Natural killer cell (primary cell): ENCODE data around the gene MICU2. TPM values are rescaled to one million over a fixed set of nuclear protein-coding genes. Genes with fewer than 3 reads are reported as not detected.

Experiments
- ATAC-seq, 3 donors: fragments of 150-1000 bp in 2 of 3; fragments of 200-7000 bp in 1 of 3; cut with Tn5 transposase; 1 replicate in 1 of 3; 2 replicates in 2 of 3; pipeline ENCODE4 v1.10.0; 2021; ENCODE audit warnings: mild to moderate bottlenecking in 2 of 3, moderate library complexity in 2 of 3
- DNase-seq, 2 donors: peaks; one replicate each; pipeline versions ENCODE4 v3.0.0 to v3.0.0-alpha.2; 2013 to 2021; ENCODE audit warnings: mixed read lengths in 1 of 2
- H3K27ac ChIP-seq: one replicate; pipeline ENCODE4 v1.5.1; 2013; ENCODE audit warnings: mild to moderate bottlenecking, low read length
- H3K27me3 ChIP-seq: one replicate; pipeline ENCODE4 v1.6.1; 2013; ENCODE audit warnings: low read length; ENCODE audit not compliant: control insufficient read depth, insufficient read depth
- H3K36me3 ChIP-seq: one replicate; pipeline ENCODE4 v1.6.1; 2013; ENCODE audit warnings: low read length; ENCODE audit not compliant: control insufficient read depth, insufficient read depth
- H3K4me1 ChIP-seq: one replicate; pipeline ENCODE4 v1.6.1; 2013; ENCODE audit warnings: low read length; ENCODE audit not compliant: control insufficient read depth, insufficient read depth
- H3K4me3 ChIP-seq: one replicate; pipeline ENCODE4 v1.5.1; 2013; ENCODE audit warnings: low read length
- H3K9me3 ChIP-seq: one replicate; pipeline ENCODE4 v1.6.1; 2013; ENCODE audit warnings: low read length; ENCODE audit not compliant: control insufficient read depth, insufficient read depth
- H3K27ac Mint-ChIP-seq, 2 donors: one replicate each; pipeline ENCODE4 v1.8.0; 2022; ENCODE audit warnings: mild to moderate bottlenecking in 2 of 2, mixed read lengths in 2 of 2, moderate library complexity in 1 of 2
- H3K27me3 Mint-ChIP-seq, 2 donors: one replicate each; pipeline ENCODE4 v1.8.0; 2022; ENCODE audit warnings: low read depth in 2 of 2, mixed read lengths in 2 of 2
- H3K36me3 Mint-ChIP-seq: one replicate; pipeline ENCODE4 v1.8.0; 2022; ENCODE audit warnings: mixed read lengths
- H3K4me1 Mint-ChIP-seq, 2 donors: one replicate each; pipeline ENCODE4 v1.8.0; 2022; ENCODE audit warnings: mixed read lengths in 2 of 2
- H3K4me3 Mint-ChIP-seq: one replicate; pipeline ENCODE4 v1.8.0; 2022; ENCODE audit warnings: mild to moderate bottlenecking, moderate library complexity, mixed read lengths
- H3K9me3 Mint-ChIP-seq, 2 donors: one replicate each; pipeline ENCODE4 v1.8.0; 2022; ENCODE audit warnings: mixed read lengths in 2 of 2
- WGBS: methylation state at CpG from one replicate; pipeline ENCODE4 v1.1.7; 2013; ENCODE audit warnings: missing lambda C conversion rate; ENCODE audit not compliant: insufficient coverage; 5-methylcytosine and 5-hydroxymethylcytosine counted together
- intact Hi-C: fragments of 100-400 bp; cut with micrococcal nuclease; formaldehyde crosslinking; loops from one replicate; pipeline ENCODE4 v1.14.2; 2022
- total RNA-seq, 4 donors: library from RNA; stranded (reverse); fragments of 120-200 nt in 1 of 4; gene quantifications; one replicate each; pipeline versions ENCODE4 v1.2.3 to v1.2.4, GENCODE V29; 2013 to 2022
- TF ChIP-seq, protein P1 (sequence below): fragments of 200-600 bp; IDR thresholded peaks from one replicate; pipeline ENCODE4 v1.8.0; 2022; ENCODE audit warnings: antibody characterized with exemption

The MICU2 gene
- total RNA-seq, 3 donors from 2014 or later (not counting 1 experiment from before 2014, with no cell fraction given) = 40.2 to 47.1 (median 41.4) TPM

DNA sequence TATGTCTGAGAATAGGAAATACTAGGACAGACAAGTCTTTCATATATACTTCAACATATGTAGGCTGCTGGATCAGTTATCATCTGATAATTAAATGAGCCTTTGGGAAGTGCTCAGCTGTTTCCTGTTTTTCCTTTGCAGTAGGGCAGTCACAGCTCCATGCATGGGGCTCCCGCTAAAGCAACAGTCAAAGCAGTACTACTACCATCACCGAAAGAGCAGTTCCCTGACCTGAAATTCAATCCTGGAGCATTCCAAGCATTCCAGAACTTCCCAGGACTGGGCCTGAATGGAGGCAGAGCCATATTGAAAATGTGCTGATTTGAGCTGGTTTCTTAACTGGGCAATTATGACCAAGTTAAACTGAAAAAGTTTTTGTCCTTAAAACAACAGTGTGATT, 20.5 kb downstream of the MICU2 start:
- H3K36me3 Mint-ChIP-seq = no peaks in the 10 kb centered on the region
- TF ChIP-seq, protein P1, sequence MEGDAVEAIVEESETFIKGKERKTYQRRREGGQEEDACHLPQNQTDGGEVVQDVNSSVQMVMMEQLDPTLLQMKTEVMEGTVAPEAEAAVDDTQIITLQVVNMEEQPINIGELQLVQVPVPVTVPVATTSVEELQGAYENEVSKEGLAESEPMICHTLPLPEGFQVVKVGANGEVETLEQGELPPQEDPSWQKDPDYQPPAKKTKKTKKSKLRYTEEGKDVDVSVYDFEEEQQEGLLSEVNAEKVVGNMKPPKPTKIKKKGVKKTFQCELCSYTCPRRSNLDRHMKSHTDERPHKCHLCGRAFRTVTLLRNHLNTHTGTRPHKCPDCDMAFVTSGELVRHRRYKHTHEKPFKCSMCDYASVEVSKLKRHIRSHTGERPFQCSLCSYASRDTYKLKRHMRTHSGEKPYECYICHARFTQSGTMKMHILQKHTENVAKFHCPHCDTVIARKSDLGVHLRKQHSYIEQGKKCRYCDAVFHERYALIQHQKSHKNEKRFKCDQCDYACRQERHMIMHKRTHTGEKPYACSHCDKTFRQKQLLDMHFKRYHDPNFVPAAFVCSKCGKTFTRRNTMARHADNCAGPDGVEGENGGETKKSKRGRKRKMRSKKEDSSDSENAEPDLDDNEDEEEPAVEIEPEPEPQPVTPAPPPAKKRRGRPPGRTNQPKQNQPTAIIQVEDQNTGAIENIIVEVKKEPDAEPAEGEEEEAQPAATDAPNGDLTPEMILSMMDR = no peak
- Histone ChIP-seq H3K9me3 (peaks cover 11% of the 10 kb centered on the region), H3K4me3 (no peak overlapping the region), H3K27me3 (no peaks in the 10 kb centered on the region), H3K27ac (no peak overlapping the region), H3K36me3 (no peaks in the 10 kb centered on the region), H3K4me1 (peaks cover 17% of the 10 kb centered on the region)
- intact Hi-C loops = no loop called here
- peaks cover 0 to 4% of the 10 kb centered on the region in 2 donors for H3K9me3 Mint-ChIP-seq
- no peaks in the 10 kb centered on the region for H3K27me3 Mint-ChIP-seq
- H3K4me1 Mint-ChIP-seq = peaks cover 42 to 49% of the 10 kb centered on the region in 2 donors
- DNase-seq (no peak), ATAC-seq (no peak)
- WGBS = 100% methylated on average over 2 of the region's 2 CpGs
- no peak overlapping the region for H3K4me3 Mint-ChIP-seq
- no peak overlapping the region for H3K27ac Mint-ChIP-seq

DNA sequence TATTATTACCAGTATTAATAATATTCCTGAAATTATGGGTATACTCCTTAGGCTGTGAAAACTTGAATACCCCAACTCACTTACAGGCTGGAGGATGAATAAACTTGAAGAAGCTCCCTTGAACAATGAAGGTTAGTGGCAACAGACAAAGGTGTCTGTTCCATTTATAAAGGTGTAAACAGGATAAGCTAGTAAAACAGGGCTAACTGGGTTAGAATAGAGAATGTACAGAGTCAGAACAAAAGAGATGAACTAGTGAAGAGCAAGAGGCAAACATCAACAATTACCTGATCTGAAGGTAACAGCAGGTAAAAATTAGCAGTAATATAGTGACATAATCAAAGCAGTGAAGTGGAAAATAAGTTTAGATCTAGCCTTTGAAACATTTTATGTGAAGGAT, 23.2 kb downstream of the MICU2 start:
- intact Hi-C loops = loop anchor here (1.0 kb wide), 1 partner anchor 23 kb away; no protein-coding TSS in a partner anchor
- DNase-seq = no peak
- H3K36me3 ChIP-seq = no peaks in the 10 kb centered on the region
- H3K4me1 ChIP-seq = peaks cover 17% of the 10 kb centered on the region
- TF ChIP-seq, protein P1 = no peak
- H3K27ac Mint-ChIP-seq = peak overlapping the region; percentile 78 to 90
- H3K27me3 Mint-ChIP-seq = no peaks in the 10 kb centered on the region
- no peaks in the 10 kb centered on the region for H3K27me3 ChIP-seq
- no peak for ATAC-seq
- H3K36me3 Mint-ChIP-seq = no peaks in the 10 kb centered on the region
- no peak overlapping the region for H3K4me3 ChIP-seq
- H3K27ac ChIP-seq = peak overlapping the region; percentile 70
- peaks cover 40 to 44% of the 10 kb centered on the region in 2 donors for H3K4me1 Mint-ChIP-seq
- H3K4me3 Mint-ChIP-seq = peak overlapping the region; percentile 47
- peaks cover 11% of the 10 kb centered on the region for H3K9me3 ChIP-seq
- H3K9me3 Mint-ChIP-seq = peaks cover 0 to 4% of the 10 kb centered on the region in 2 donors

DNA sequence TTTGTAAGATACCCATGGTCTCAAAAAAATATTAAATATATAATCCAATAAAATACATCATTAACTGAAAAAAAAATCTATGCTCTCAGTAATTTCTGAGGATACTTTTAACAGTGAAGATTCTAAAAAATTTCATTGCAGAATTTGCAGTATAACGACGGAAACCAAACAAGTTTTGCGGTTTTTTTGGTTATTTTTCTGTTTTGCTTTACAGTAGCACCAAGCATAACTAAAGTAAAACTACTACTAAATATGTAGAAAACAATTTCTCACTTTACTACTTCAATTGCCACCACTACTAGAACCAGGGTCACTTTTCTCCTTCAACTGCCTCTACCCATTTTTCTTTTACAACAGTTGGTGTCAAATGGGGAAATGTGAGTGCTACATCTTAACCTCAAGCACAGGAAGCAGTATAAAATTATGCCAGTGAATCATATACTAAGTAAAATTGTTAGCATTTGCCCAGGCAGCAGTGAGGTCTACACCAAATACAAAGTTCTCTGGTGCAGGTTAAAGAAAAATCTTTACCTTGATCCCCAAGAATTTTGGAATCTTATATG, 24.1 kb downstream of the MICU2 start:
- Histone ChIP-seq H3K36me3 (no peaks in the 10 kb centered on the region), H3K9me3 (peaks cover 11% of the 10 kb centered on the region), H3K27ac (peak overlapping the region; percentile 70), H3K27me3 (no peaks in the 10 kb centered on the region), H3K4me3 (no peak overlapping the region), H3K4me1 (peaks cover 17% of the 10 kb centered on the region)
- WGBS = 39% methylated on average over 2 of the region's 3 CpGs
- intact Hi-C loops = loop anchor here (1.0 kb wide), 1 partner anchor 23 kb away; no protein-coding TSS in a partner anchor
- peaks cover 39 to 42% of the 10 kb centered on the region in 2 donors for H3K4me1 Mint-ChIP-seq
- peak overlapping the region; percentile 78 for H3K4me3 Mint-ChIP-seq
- peak; percentile 85 to 91 (median 89) for ATAC-seq
- peak overlapping the region; percentile 78 to 90 for H3K27ac Mint-ChIP-seq
- H3K36me3 Mint-ChIP-seq = no peaks in the 10 kb centered on the region
- DNase-seq = peak in 1 of 2 donors; percentile 59
- no peaks in the 10 kb centered on the region for H3K27me3 Mint-ChIP-seq
- peaks cover 0 to 4% of the 10 kb centered on the region in 2 donors for H3K9me3 Mint-ChIP-seq
- TF ChIP-seq, protein P1 = no peak

DNA sequence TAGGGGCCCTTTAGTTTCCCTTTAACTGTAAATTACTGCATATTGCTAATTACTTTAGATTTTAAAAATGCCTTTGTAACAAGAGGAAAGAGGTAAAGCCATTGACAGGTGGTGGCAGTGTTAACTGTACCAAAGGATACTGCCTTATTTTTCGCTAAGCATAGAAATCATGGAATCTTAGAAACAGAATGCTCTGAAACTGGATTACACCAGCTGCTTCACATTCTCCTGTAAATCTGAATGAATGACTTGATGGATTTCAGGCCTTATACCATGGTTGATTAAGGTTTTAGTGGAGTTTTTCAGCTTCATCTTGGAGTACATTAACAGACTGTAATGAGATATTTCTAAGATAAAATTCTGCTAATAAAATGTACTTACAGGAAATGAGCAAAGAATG, 25.2 kb downstream of the MICU2 start:
- Mint-ChIP-seq H3K27ac (peak overlapping the region in 1 of 2 donors; percentile 78), H3K9me3 (peaks cover 0 to 4% of the 10 kb centered on the region in 2 donors), H3K36me3 (no peaks in the 10 kb centered on the region), H3K27me3 (no peaks in the 10 kb centered on the region), H3K4me3 (peak overlapping the region; percentile 35), H3K4me1 (peaks cover 49 to 51% of the 10 kb centered on the region in 2 donors)
- Histone ChIP-seq H3K9me3 (peaks cover 11% of the 10 kb centered on the region), H3K4me1 (peaks cover 17% of the 10 kb centered on the region), H3K27me3 (no peaks in the 10 kb centered on the region), H3K4me3 (no peak overlapping the region), H3K36me3 (no peaks in the 10 kb centered on the region), H3K27ac (no peak overlapping the region)
- ATAC-seq (no peak), DNase-seq (no peak)
- intact Hi-C loops = no loop called here
- TF ChIP-seq, protein P1 = no peak
- WGBS = 38% methylated on average over 1 of the region's 1 CpG
